ENCODE results near the gene LHX3.
A peak's percentile ranks its signal among the peaks of the same experiment; 100 is the strongest.

Gene LHX3

DNA sequence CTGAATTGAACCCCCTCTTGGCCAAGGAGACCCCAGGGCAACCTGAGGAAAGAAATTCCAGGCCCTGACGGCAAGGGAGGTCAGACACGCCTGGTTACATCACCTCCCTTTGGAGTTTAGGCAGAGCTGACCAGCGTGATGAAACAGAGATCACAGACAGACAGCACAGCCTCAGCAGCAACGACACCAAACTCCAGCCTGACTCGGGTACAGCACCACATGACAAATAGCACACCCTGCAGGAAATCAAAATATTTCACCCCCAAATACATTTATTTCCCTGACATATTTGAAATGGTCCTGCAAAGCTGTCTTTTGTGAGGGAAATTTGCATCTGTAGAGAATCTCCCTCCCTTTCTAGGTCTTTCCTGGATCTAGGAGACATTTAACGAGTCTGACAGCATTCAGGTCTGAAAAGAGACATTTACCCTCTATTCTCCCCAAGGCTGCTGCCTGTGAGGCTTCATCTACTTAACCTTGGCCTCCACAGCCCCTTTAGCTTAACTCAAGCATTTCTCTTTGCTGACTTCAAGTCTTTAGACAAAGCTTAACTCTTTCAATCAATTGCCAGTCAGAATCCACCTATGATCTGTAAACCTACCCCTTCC is 38.1 kb upstream of the LHX3 start:
- Mint-ChIP-seq H3K4me3 (peak overlapping the region; percentile 94), H3K4me1 (peaks cover 79% of the 10 kb centered on the region), H3K27ac (no peak overlapping the region), H3K9me3 (no peaks in the 10 kb centered on the region), H3K27me3 (ENCODE audit: low read depth, poor library complexity) (peaks cover 17% of the 10 kb centered on the region), H3K36me3 (ENCODE audit: low read depth) (no peaks in the 10 kb centered on the region)
- no peak for DNase-seq
- TF ChIP-seq, protein P1, sequence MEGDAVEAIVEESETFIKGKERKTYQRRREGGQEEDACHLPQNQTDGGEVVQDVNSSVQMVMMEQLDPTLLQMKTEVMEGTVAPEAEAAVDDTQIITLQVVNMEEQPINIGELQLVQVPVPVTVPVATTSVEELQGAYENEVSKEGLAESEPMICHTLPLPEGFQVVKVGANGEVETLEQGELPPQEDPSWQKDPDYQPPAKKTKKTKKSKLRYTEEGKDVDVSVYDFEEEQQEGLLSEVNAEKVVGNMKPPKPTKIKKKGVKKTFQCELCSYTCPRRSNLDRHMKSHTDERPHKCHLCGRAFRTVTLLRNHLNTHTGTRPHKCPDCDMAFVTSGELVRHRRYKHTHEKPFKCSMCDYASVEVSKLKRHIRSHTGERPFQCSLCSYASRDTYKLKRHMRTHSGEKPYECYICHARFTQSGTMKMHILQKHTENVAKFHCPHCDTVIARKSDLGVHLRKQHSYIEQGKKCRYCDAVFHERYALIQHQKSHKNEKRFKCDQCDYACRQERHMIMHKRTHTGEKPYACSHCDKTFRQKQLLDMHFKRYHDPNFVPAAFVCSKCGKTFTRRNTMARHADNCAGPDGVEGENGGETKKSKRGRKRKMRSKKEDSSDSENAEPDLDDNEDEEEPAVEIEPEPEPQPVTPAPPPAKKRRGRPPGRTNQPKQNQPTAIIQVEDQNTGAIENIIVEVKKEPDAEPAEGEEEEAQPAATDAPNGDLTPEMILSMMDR (IDR thresholded peaks at IDR 0.05): no peak

DNA sequence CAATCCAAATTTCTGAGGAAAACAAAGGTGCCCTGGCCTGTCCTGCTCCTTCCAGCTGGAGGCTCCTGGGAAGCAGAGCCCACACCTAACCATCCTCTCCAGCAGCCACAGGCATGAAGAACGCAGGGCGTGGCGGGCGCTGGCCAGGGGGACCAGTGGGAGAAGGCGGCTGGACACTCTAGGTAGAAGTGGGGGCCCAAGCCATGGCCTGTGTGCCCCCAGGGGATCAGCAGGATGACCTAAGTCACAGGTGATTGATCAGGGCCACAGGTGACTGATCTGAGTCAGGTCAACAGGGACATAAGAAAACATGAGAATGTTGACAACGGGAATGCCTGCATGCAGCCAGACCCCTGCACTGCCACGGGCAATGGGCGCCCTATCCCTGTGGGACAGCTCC is 37.3 kb upstream of the LHX3 start:
- no peak for DNase-seq
- H3K4me3 Mint-ChIP-seq: no peak overlapping the region
- H3K36me3 Mint-ChIP-seq (ENCODE audit: low read depth): no peaks in the 10 kb centered on the region
- TF ChIP-seq, protein P1 (IDR thresholded peaks at IDR 0.05): no peak
- H3K27ac Mint-ChIP-seq: no peak overlapping the region
- H3K9me3 Mint-ChIP-seq: no peaks in the 10 kb centered on the region
- peaks cover 75% of the 10 kb centered on the region for H3K4me1 Mint-ChIP-seq
- peaks cover 16% of the 10 kb centered on the region for H3K27me3 Mint-ChIP-seq (ENCODE audit: low read depth, poor library complexity)

DNA sequence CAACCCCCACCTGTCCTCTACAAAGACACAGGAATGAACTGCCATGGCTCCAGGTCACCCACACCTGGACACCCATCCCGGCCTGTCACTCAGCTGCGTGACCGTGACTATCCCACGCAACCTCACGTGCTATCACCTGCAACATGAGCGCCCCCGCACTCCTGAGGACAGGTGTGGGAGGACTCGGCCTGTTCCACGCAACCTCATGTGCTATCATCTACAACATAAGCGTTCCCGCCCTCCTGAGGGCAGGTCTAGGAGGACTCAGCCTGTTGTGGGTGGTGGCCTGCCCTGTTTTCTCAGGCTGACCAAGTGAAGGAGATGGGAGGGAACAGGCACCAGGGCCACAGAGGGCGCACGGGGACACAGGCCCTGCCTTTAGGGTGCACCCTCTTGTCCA is 36.6 kb upstream of the LHX3 start:
- Mint-ChIP-seq H3K4me1 (peaks cover 68% of the 10 kb centered on the region), H3K27me3 (ENCODE audit: low read depth, poor library complexity) (peaks cover 9% of the 10 kb centered on the region), H3K9me3 (no peaks in the 10 kb centered on the region), H3K36me3 (ENCODE audit: low read depth) (no peaks in the 10 kb centered on the region), H3K4me3 (no peak overlapping the region), H3K27ac (no peak overlapping the region)
- TF ChIP-seq, protein P1 (IDR thresholded peaks at IDR 0.05): no peak
- no peak for DNase-seq

DNA sequence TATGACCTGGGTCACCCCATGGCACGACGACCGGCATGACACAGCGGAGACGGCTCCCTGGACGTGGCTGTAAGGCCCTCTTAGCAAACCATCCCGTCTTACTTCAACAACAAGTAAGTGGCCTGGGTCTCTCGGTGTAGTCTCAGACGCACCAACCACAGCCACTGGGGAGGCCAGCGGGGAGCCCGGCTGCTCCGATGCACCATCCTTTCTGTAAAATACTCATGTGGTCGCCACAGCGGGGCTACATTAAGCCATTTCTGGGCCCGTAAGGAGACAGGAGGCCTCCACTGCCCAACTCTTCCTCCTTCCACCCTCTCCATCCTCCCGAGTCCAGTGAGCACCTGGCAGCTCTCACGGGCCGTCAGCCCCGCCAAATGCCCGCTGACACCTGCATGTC is 36.0 kb upstream of the LHX3 start:
- no peaks in the 10 kb centered on the region for H3K36me3 Mint-ChIP-seq (ENCODE audit: low read depth)
- DNase-seq: no peak
- no peak overlapping the region for H3K4me3 Mint-ChIP-seq
- no peak overlapping the region for H3K27ac Mint-ChIP-seq
- H3K9me3 Mint-ChIP-seq: no peaks in the 10 kb centered on the region
- peaks cover 64% of the 10 kb centered on the region for H3K4me1 Mint-ChIP-seq
- H3K27me3 Mint-ChIP-seq (ENCODE audit: low read depth, poor library complexity): peaks cover 5% of the 10 kb centered on the region
- TF ChIP-seq, protein P1 (IDR thresholded peaks at IDR 0.05): no peak

DNA sequence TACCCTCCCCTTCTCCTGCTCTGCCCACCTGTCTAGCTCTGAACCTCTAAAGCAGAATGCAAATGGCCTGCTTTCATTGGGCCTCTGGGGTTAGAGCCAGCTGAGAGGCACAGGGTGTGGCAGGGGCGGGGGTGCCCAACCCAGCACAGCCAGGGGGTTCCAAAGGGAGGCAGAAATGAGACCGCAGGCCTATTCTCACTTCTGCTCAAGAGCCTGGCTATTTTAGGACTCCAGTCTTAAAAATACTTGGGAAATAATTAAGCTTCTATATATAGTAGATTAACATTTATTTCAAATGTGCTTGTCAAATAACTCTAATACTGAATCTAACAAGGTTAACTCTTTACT is 35.0 kb upstream of the LHX3 start:
- Mint-ChIP-seq H3K9me3 (no peaks in the 10 kb centered on the region), H3K27ac (no peak overlapping the region), H3K27me3 (ENCODE audit: low read depth, poor library complexity) (peaks cover 6% of the 10 kb centered on the region), H3K4me3 (no peak overlapping the region), H3K36me3 (ENCODE audit: low read depth) (peaks cover 3% of the 10 kb centered on the region), H3K4me1 (peaks cover 61% of the 10 kb centered on the region)
- TF ChIP-seq, protein P1 (IDR thresholded peaks at IDR 0.05): no peak
- no peak for DNase-seq
